Stimulated activated memory B cell treated with anti-CD40 and anti-IgM and Interleukin-4, amounts not matched to agents 10 μg/mL and 1 μg/mL and 100 μg/mL, for 72 hours (primary cell): ENCODE data around the gene FILIP1L.

ENCODE experiments used
- ATAC-seq: fragments of 150-1000 bp; cut with Tn5 transposase; 2 replicates; pipeline ENCODE4 v1.10.0; 2021
- H3K27ac Mint-ChIP-seq: one replicate; pipeline ENCODE4 v1.8.0; 2022; ENCODE audit warnings: mild to moderate bottlenecking, mixed read lengths
- H3K27me3 Mint-ChIP-seq: one replicate; pipeline ENCODE4 v1.8.0; 2022; ENCODE audit warnings: mixed read lengths
- H3K36me3 Mint-ChIP-seq: one replicate; pipeline ENCODE4 v1.8.0; 2022; ENCODE audit warnings: mixed read lengths
- H3K4me1 Mint-ChIP-seq: one replicate; pipeline ENCODE4 v1.8.0; 2022; ENCODE audit warnings: mixed read lengths
- H3K4me3 Mint-ChIP-seq: one replicate; pipeline ENCODE4 v1.8.0; 2022; ENCODE audit warnings: mild to moderate bottlenecking, moderate library complexity, mixed read lengths
- H3K9me3 Mint-ChIP-seq: one replicate; pipeline ENCODE4 v1.8.0; 2022; ENCODE audit warnings: mixed read lengths

The FILIP1L gene

DNA sequence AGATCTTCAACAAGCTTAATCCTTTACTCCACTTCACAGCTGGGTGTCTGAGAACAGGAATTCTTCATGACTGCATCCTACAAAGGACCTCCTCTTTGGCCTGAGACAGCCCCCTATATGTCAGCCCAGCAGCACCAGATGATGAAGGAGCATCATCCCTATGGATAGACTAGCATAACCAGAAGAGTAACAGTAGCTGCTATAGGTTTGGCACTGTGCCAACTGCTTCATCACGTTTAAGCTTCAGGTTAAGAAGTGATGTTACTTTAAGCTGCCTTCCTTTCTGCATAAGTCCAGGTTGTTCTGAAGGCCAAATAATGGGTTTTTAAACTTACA lies 246.0 kb downstream of the FILIP1L start:
- no peak for ATAC-seq
- no peak overlapping the region for H3K4me3 Mint-ChIP-seq
- H3K9me3 Mint-ChIP-seq: no peaks in the 10 kb centered on the region
- H3K27ac Mint-ChIP-seq: no peak overlapping the region
- peaks cover 13% of the 10 kb centered on the region for H3K36me3 Mint-ChIP-seq
- H3K4me1 Mint-ChIP-seq: peaks cover 30% of the 10 kb centered on the region
- no peaks in the 10 kb centered on the region for H3K27me3 Mint-ChIP-seq

DNA sequence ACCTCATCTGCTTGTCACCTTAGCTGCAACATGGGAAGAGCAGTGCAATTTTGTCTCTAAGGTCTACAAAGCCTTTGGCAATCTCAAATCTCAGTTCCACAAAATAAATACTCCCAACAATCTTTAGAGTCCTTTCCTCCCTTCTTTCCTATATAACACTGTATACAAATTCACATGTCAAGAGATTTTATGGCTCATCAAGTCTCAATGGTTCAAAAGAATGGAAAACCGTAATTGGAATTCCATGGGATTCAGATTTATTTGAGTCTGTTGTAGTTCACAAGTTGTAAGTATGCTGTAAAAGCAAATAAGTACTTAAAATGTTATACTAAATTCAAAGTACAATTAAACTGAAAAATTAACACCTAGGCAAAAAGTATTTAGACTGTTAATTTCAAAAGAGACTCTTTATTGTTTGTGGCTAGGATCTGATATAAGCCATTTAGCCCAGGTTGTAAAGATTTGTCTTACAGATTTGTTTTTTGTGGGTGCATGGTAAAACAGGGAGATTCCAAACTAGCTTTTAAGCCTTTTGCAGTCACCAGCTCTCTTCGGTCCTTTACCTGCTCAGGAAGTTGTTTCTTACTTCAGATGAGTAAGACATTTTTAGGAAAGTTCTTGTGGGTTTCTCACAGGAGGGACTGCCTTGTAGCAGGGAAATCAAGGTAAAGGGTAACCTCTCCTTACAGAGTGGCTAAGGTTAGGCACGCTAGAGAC lies 246.5 kb downstream of the FILIP1L start:
- H3K9me3 Mint-ChIP-seq: no peaks in the 10 kb centered on the region
- H3K4me3 Mint-ChIP-seq: no peak overlapping the region
- ATAC-seq: no peak
- no peak overlapping the region for H3K27ac Mint-ChIP-seq
- no peaks in the 10 kb centered on the region for H3K27me3 Mint-ChIP-seq
- H3K36me3 Mint-ChIP-seq: peaks cover 17% of the 10 kb centered on the region
- H3K4me1 Mint-ChIP-seq: peaks cover 30% of the 10 kb centered on the region

DNA sequence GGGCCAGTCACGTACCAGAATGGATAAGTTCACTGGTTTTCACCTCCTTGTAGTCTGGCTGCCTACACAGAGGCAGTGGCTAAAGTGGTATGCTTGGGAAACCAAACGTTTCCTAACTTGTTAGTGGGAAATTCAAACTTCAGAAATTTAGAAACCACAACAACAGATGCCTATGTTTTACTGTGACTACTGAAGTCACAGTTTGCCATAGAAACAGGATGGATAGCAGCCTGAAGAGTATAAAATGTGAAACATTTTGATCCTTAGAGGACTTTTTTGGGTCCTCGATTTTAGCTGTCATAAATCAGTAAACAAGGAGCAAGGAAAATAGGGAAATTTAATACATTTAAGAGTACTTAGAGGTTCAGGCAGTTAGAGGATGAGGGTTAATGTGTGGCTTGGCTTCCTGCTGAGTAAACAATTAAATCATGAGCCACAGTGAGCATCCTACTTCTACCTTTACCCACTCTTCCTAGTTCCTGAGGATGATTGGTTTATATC lies 248.0 kb downstream of the FILIP1L start:
- Mint-ChIP-seq H3K27me3 (no peaks in the 10 kb centered on the region), H3K27ac (peak overlapping the region; percentile 46), H3K36me3 (peaks cover 19% of the 10 kb centered on the region), H3K4me1 (peaks cover 20% of the 10 kb centered on the region), H3K4me3 (no peak overlapping the region), H3K9me3 (no peaks in the 10 kb centered on the region)
- ATAC-seq: no peak

DNA sequence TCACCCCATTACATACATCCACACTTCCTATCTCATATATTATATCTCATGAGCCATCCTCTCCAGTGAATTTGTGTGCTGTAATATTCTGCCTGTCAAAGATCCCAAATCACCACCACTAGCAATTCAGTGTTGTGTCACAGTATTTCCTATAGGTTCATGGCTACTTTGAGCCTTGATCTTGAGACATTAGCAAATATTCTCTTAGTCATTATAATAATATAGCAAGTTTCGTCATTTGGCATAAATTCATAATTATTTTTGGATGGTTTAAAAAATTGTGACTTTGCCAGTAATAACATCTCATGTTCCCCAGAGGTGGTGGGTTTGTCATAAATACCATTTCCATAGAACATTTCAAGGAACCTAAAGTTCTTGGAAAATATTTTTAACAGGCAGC lies 249.0 kb downstream of the FILIP1L start:
- H3K4me3 Mint-ChIP-seq: no peak overlapping the region
- H3K4me1 Mint-ChIP-seq: peaks cover 20% of the 10 kb centered on the region
- no peak for ATAC-seq
- peaks cover 19% of the 10 kb centered on the region for H3K36me3 Mint-ChIP-seq
- no peak overlapping the region for H3K27ac Mint-ChIP-seq
- no peaks in the 10 kb centered on the region for H3K27me3 Mint-ChIP-seq
- H3K9me3 Mint-ChIP-seq: no peaks in the 10 kb centered on the region

DNA sequence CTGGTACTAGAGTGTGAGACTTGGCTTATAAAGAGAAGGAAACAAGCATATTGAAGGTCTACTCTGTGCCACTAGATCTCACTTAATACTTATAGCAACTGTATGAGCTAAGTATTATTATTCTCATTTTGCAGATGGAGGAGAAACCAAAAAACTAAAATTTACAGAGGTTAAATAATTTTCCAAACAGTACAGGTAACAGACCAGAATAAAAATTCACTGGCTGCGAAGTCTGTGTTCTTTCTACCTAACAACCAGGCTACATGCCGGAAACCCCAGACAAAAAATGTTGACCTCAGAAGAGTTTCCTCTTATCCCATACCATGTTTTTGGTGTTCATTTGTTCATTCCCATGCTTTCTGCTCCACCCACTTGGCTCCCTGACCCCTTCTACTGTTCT lies 250.0 kb downstream of the FILIP1L start:
- no peak for ATAC-seq
- Mint-ChIP-seq H3K27ac (no peak overlapping the region), H3K4me1 (peaks cover 20% of the 10 kb centered on the region), H3K27me3 (no peaks in the 10 kb centered on the region), H3K36me3 (peaks cover 19% of the 10 kb centered on the region), H3K4me3 (no peak overlapping the region), H3K9me3 (no peaks in the 10 kb centered on the region)

DNA sequence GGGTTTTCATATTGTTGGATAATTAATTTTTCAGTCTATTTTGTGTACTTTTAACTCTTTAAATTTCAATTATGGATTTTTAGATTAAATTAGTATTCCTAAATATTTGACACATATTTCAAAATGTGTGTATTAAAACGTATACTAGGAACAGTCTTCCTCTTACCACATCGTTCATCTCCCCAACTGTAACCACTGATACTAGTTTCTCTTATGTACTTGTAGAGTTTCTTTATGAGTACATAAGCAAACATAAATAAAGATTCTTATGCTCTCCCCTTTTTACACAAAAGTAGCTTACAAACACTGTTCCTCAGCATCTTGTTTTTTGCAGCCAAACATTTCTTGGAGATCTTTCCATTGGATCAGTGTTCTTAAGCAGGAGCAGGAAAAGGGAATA lies 250.7 kb downstream of the FILIP1L start:
- ATAC-seq: no peak
- no peaks in the 10 kb centered on the region for H3K9me3 Mint-ChIP-seq
- peaks cover 25% of the 10 kb centered on the region for H3K36me3 Mint-ChIP-seq
- no peak overlapping the region for H3K4me3 Mint-ChIP-seq
- peaks cover 20% of the 10 kb centered on the region for H3K4me1 Mint-ChIP-seq
- no peaks in the 10 kb centered on the region for H3K27me3 Mint-ChIP-seq
- no peak overlapping the region for H3K27ac Mint-ChIP-seq

DNA sequence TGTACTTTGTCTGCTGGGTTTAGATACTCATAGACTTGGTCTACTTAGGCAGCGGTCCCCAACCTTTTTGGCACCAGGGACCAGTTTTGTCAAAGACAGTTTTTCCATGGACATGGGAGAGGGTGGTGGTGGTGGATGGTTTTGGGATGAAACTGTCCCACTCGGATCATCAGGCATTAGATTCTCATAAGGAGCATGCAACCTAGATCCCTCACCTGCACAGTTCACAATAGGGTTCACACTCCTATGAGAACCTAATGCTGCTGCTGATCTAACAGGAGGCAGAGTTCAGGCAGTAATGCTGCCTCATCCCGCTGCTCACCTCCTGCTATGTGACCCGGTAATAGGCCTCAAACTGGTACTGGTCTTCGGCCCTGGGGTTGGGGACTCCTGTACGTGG lies 251.3 kb downstream of the FILIP1L start:
- no peak overlapping the region for H3K27ac Mint-ChIP-seq
- H3K4me3 Mint-ChIP-seq: no peak overlapping the region
- H3K4me1 Mint-ChIP-seq: peaks cover 17% of the 10 kb centered on the region
- peaks cover 25% of the 10 kb centered on the region for H3K36me3 Mint-ChIP-seq
- no peaks in the 10 kb centered on the region for H3K27me3 Mint-ChIP-seq
- no peak for ATAC-seq
- H3K9me3 Mint-ChIP-seq: no peaks in the 10 kb centered on the region

DNA sequence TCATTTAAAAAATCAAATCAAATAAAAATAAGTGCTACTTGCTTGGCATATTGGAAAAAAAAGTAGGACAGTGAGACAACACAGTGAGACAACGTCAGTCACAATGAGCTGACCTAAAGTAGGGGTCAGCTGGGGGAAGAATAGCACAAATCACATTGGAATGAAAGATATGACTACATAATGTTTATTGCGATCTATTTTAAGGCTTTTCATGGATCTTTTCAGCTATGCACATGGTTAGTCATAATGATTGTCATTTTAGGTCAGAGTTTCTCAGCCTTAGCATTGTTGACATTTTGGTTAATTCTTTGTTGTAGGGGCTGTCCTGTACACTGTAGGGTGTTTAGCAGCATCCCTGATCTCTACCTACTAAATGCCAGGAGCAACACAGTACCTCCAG lies 252.1 kb downstream of the FILIP1L start:
- Mint-ChIP-seq H3K4me1 (peaks cover 10% of the 10 kb centered on the region), H3K9me3 (no peaks in the 10 kb centered on the region), H3K4me3 (no peak overlapping the region), H3K27me3 (no peaks in the 10 kb centered on the region), H3K36me3 (peaks cover 25% of the 10 kb centered on the region), H3K27ac (no peak overlapping the region)
- no peak for ATAC-seq

DNA sequence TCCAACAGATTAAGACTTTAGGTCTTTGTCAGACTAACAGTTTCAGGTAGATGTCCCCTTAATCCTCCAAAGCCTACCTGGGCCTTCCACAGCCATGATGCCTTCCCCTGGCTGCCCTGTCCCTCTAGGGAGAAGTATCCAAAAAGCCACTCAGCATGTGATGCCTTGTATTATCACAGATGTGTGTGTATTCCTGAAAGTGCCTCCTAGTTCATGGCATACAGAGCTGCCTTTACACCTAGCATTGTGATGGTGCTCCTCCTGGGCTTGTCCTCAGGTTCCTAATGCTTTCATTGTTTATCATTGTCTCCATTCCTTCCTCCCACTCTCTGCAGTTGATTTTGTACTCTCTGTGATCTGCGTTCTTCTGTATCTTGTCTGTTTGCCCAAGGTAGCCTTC lies 253.1 kb downstream of the FILIP1L start:
- no peak overlapping the region for H3K4me3 Mint-ChIP-seq
- peaks cover 26% of the 10 kb centered on the region for H3K36me3 Mint-ChIP-seq
- H3K4me1 Mint-ChIP-seq: peaks cover 6% of the 10 kb centered on the region
- H3K27ac Mint-ChIP-seq: no peak overlapping the region
- ATAC-seq: no peak
- no peaks in the 10 kb centered on the region for H3K27me3 Mint-ChIP-seq
- no peaks in the 10 kb centered on the region for H3K9me3 Mint-ChIP-seq

DNA sequence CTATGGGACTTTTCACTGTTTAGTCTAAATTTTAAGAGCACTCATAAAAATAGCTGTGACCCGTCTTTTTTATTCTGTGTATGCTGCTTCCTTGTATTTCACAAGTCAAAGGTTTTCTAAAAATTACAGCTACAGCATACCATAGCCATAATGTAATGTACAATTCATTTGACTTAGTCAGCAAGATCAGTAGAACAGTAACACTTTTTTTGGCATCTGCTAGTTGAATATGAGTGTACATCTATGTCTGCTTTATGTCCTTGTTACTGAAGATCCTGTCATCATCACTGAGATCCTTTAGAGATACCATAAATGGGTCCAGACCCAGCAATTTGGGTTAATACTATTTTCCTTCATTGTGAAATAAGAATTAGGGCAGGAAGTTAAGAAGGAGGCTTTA lies 254.5 kb downstream of the FILIP1L start:
- H3K4me3 Mint-ChIP-seq: no peak overlapping the region
- H3K36me3 Mint-ChIP-seq: peaks cover 24% of the 10 kb centered on the region
- H3K4me1 Mint-ChIP-seq: no peaks in the 10 kb centered on the region
- no peak for ATAC-seq
- no peaks in the 10 kb centered on the region for H3K9me3 Mint-ChIP-seq
- H3K27ac Mint-ChIP-seq: no peak overlapping the region
- H3K27me3 Mint-ChIP-seq: no peaks in the 10 kb centered on the region

DNA sequence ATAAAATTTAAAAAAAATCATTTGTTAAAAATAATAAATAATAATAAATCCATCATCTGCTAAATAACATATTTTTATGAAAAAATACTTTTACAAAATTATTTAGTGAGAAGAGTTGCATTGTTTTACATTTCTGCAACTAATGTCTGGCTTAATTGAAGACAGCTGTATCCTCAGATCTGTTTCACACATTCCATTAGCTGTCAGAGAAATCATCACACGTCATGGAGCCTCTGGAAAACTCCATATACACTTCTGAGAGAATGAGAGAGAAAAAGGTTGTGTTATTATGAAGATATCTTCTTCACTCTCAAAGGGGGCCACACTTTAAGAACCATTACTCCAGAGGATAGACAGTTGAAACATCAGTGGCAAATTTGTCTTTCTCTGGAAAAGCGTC lies 255.8 kb downstream of the FILIP1L start:
- Mint-ChIP-seq H3K27ac (no peak overlapping the region), H3K36me3 (peaks cover 18% of the 10 kb centered on the region)

DNA sequence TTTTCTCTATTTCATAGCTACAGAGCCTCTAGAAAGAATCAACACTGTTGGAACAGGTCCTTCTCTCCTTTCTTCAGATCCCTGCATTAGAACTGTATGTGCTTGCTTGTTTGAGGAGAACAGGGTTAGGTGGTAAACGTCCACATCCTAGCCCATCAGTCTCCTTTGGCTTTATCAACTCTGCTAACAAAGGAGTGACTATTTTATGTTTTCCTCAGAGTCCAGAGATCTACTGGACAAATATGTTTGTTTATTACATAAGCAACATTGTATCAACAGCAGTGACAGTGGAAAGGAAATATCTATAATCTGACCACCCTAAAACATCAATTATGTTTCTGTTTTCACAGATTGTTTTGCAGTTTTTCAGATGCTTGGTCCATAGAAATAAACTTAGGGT lies 257.0 kb downstream of the FILIP1L start:
- ATAC-seq: no peak
- H3K27ac Mint-ChIP-seq: no peak overlapping the region
- no peaks in the 10 kb centered on the region for H3K4me1 Mint-ChIP-seq
- H3K4me3 Mint-ChIP-seq: no peak overlapping the region
- no peaks in the 10 kb centered on the region for H3K27me3 Mint-ChIP-seq
- H3K36me3 Mint-ChIP-seq: peaks cover 12% of the 10 kb centered on the region
- H3K9me3 Mint-ChIP-seq: no peaks in the 10 kb centered on the region

More for the DNA sequence above, 255.8 kb downstream of the FILIP1L start:
- no peaks in the 10 kb centered on the region for H3K9me3 Mint-ChIP-seq
- no peaks in the 10 kb centered on the region for H3K27me3 Mint-ChIP-seq
- H3K4me3 Mint-ChIP-seq: no peak overlapping the region
- H3K4me1 Mint-ChIP-seq: no peaks in the 10 kb centered on the region
- no peak for ATAC-seq

DNA sequence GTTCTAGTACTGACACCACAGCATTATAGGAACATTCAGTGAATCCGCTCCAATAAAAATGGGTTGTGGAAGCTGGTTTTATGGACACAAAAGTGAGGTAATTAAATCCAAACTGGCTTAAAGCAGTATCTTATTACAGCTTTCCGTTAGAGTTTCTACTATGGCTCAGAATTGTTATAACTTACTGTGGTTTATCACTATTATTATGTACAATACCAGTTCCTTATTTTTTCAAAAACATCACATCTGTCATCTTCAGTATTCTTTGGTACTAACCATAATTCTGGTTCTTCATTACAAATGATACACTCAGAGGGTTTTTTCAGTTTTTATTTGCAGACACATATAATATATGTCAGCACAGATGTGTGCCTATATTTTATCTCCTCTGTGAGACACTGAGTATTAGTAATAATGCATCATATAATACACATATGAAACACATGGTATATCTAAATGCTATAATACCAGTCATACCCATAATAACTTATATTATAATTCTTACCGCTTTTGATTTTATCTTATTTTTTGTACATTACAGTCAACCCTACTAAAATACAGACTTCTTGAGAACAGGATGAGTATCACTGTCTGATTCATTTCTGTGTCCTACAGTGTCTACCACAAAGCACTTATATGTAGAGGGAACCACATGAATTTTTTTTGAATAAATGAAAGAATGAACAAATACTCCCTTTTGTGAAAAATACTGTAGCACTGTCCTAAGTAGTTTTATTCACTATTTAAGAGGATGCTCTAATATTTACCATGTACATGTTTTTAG lies 257.7 kb downstream of the FILIP1L start:
- no peak overlapping the region for H3K4me3 Mint-ChIP-seq
- no peaks in the 10 kb centered on the region for H3K27me3 Mint-ChIP-seq
- H3K9me3 Mint-ChIP-seq: no peaks in the 10 kb centered on the region
- no peaks in the 10 kb centered on the region for H3K4me1 Mint-ChIP-seq
- H3K27ac Mint-ChIP-seq: no peak overlapping the region
- peaks cover 12% of the 10 kb centered on the region for H3K36me3 Mint-ChIP-seq
- no peak for ATAC-seq

DNA sequence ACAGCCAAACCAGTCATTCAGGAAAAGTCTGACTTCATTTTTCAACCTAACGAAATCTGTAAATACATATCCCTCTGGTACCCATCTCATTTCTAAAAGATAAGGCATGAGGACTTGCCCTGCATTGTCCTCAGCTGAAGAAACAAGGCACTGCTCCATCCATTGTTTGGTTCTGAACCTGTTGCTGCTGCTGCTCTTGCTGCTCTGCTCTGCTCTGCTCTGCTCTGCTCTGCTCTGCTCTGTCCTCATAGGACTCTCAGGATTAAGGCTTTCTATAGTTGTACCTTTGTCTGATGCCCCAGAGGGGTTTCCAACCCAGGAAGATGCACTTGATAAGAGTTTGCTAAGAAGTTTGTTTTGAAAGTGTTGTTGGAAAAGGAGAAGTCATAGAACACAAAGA lies 258.4 kb downstream of the FILIP1L start:
- Mint-ChIP-seq H3K27me3 (no peaks in the 10 kb centered on the region), H3K36me3 (peaks cover 12% of the 10 kb centered on the region), H3K27ac (no peak overlapping the region), H3K9me3 (no peaks in the 10 kb centered on the region), H3K4me1 (no peaks in the 10 kb centered on the region), H3K4me3 (no peak overlapping the region)
- no peak for ATAC-seq

DNA sequence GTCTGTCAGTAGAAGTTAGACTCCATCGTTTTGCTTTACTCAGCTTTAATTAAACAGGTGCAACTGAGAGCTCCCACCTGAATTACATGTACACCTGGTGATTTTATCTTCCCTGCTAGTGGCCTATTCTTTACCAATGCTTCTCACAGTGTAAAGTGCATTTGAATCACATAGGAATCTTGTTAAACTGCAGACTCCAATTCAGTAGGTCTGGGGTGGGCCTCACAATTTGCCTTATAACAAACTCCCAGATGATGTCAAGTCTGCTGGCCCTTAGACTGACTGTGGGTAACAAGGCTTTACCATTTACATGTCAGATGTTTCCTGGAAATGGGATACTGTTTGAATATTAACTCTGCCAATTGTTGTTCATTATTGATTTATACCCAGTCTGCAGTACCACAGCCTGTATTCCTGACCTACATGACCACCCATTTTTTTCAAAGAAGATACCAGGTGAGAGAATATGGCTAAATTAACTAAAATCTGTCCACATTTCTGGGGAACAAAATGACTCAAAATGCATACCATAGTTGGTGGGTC lies 259.5 kb downstream of the FILIP1L start:
- ATAC-seq: no peak
- Mint-ChIP-seq H3K36me3 (peaks cover 12% of the 10 kb centered on the region), H3K27me3 (no peaks in the 10 kb centered on the region), H3K4me3 (no peak overlapping the region), H3K9me3 (no peaks in the 10 kb centered on the region), H3K27ac (no peak overlapping the region), H3K4me1 (no peaks in the 10 kb centered on the region)

DNA sequence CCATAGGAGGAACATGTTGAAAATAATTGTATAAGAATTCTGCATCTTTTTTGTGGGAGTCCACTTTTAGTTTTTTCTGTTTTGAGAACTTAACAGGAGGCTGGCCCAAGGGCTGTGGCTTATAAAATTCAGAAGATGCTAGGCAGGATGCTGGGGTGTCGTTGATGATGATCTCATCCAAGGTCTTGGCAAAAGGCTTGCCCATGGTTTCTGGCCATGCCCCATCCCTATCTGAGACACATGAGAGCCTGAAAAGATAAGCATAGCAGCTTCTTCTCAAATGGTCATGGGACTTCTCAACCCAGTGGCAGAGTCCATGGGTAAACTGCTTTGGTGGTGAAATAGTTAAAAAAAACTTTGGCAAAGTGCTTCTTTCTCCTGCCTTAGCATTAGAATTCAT lies 261.4 kb downstream of the FILIP1L start:
- no peaks in the 10 kb centered on the region for H3K9me3 Mint-ChIP-seq
- H3K36me3 Mint-ChIP-seq: peaks cover 6% of the 10 kb centered on the region
- ATAC-seq: no peak
- H3K27ac Mint-ChIP-seq: no peak overlapping the region
- no peaks in the 10 kb centered on the region for H3K4me1 Mint-ChIP-seq
- H3K4me3 Mint-ChIP-seq: no peak overlapping the region
- H3K27me3 Mint-ChIP-seq: no peaks in the 10 kb centered on the region
